ENCODE measurements around the gene DCTN4.
A peak's percentile ranks its signal among the peaks of the same experiment; 100 is the strongest.
"Not testable (repeated sequence)": the region's sequence is repeated elsewhere in the genome, so short reads cannot be mapped to it uniquely, and the experiment has no call there.

The DCTN4 gene

GRCh38 chr5:150758531-150759333 lies at the start of gene DCTN4:
DCTN4 (minus strand) TSS chr5:150759017; CDS start chr5:150758993, 24 bp downstream.
- DNase-seq (ENCODE audit: low read depth) = peak; percentile 88

DNA sequence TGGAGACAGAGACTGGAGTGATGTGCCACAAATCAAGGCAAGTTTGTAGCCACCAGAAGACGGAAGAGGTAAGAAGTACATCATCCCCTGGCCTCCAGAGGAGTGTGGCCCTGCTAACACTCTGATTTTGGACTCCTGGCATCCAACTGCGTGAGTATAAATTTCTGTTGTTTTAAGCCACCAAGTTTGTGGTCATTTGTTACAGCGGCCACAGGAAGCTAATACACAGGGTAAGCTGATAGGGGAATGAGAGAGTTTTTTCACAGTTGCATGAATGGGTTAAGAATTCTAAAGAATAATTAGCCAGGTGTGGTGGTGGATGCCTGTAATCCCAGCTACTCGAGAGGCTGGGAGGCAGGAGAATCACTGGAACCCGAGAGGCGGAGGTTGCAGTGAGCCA lies 45.6 kb upstream of the DCTN4 start:
- no peak for DNase-seq (ENCODE audit: low read depth)

- DNase-seq (ENCODE audit: low read depth) = no peak
Measured at GRCh38 chr5:150801117-150801927, 42.5 kb upstream of the DCTN4 start.

- no peak for DNase-seq (ENCODE audit: low read depth)
Measured at GRCh38 chr5:150797384-150797783, 38.6 kb upstream of the DCTN4 start.

GRCh38 chr5:150794927-150795326 lies 36.1 kb upstream of the DCTN4 start:
- no peak for DNase-seq (ENCODE audit: low read depth)

DNA sequence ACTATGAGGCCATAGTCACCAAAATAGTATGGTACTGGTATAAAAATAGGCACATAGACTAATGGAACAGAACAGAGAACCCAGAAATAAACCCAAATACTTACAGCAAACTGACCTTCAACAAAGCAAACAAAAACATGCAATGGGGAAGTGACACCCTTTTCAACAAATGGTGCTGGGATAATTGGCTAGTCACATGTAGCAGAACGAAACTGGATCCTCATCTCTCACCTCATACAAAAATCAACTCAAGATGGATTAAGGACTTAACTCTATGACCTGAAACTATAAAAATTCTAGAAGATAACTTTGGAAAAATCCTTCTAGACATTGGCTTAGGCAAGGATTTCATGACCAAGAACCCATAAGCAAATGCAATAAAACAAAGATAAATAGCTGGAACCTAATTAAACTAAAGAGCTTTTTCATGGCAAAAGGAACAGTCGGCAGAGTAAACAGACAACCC lies 34.6 kb upstream of the DCTN4 start:
- DNase-seq (ENCODE audit: low read depth) = not testable (repeated sequence)

GRCh38 chr5:150791536-150791935 lies 32.7 kb upstream of the DCTN4 start:
- no peak for DNase-seq (ENCODE audit: low read depth)

DNA sequence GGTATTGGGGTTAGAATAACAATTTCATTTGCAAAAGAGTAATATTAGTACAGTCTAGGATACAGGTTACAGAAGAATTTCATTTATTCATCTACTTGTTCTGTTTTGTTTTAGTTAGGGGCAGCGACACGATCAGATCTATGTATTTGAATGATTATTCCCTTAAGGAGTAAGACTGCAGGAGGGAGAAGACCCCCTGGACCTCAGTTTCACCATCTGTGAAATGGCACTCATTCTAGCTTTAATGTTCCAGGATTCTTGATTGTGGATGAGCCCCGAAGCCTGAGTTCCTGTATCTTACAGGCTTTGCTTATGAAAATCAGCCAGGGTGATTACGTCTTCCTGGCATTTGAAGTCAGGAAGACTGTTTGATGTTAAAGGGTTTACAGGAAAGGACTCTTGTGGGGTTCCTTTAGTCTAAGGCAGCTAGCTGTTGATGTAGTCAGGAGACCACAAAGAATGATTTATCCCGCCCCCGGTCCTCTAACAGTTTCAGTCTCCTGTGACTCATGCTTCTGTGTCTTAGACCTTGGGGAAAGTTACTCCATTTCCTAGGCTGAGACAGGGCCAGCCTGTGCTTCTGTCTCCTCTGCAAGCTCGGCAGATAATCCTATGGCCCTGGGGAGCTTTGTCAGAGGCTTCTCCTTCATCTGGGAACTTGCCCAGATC lies 31.3 kb upstream of the DCTN4 start:
- peak; percentile 51 for DNase-seq (ENCODE audit: low read depth)

GRCh38 chr5:150789450-150789849 lies 30.6 kb upstream of the DCTN4 start:
- no peak for DNase-seq (ENCODE audit: low read depth)

- no peak for DNase-seq (ENCODE audit: low read depth)
Measured at GRCh38 chr5:150788977-150789376, 30.2 kb upstream of the DCTN4 start.

DNA sequence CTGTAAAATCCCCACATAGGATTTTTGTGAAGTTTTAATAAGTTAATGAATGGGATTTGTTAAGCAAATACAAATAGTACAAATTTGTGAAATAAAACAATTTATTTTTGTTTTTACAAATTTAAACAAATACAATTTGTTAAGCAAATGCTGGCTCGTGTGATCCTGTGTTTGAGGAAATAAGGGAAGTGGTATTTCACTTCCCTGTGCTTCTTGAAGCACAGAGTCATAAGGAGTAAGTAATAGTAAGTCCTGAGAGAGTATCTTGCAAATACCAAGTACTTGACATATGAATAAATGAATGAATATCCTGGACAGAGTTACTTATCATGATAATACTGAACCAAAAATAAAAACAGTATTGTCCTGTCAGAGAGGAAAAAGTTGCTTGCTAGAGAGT lies 28.8 kb upstream of the DCTN4 start:
- no peak for DNase-seq (ENCODE audit: low read depth)

- no peak for DNase-seq (ENCODE audit: low read depth)
Measured at GRCh38 chr5:150786876-150787275, 28.1 kb upstream of the DCTN4 start.

DNA sequence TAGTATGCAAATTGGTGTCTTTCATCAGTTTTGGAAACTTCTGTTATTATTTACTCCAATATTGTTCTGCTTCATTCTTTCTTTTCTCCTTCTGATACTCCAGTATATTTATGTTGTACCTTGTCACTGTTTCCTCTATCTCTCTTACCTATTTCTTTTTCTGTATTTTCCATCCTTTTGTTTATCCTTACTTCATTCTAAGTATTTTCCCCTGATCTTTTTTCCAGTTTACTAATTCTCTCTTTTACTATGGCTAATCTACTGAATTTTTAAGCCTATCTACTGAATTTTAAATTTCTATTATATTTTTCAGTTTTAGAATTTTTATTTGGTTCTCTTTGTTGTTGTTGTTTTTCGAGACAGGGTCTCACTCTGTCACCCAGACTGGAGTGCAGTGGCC lies 27.1 kb upstream of the DCTN4 start:
- DNase-seq (ENCODE audit: low read depth) = no peak

GRCh38 chr5:150783422-150783928 lies 24.7 kb upstream of the DCTN4 start:
- DNase-seq (ENCODE audit: low read depth) = peak; percentile 46

DNA sequence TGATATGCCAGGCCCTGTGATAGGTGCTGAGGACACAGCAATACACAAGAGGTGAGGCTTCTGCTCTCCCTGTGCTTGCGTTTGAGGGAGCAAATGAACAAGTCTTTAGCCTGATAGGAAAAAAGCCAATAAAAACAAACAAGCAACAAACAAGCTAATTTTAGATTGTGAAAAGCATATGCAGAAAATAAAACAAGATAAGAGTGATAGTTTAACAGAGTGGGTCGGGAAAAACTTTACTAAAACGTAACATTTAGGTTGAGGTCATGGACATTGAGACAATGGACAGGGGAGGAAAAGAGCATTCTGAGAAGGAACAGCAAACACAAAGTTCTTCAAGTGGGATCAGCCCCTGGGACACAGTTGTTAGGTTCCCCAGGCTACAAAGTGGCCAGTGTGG lies 24.0 kb upstream of the DCTN4 start:
- no peak for DNase-seq (ENCODE audit: low read depth)

GRCh38 chr5:150781706-150782614 lies 23.1 kb upstream of the DCTN4 start:
- no peak for DNase-seq (ENCODE audit: low read depth)

DNA sequence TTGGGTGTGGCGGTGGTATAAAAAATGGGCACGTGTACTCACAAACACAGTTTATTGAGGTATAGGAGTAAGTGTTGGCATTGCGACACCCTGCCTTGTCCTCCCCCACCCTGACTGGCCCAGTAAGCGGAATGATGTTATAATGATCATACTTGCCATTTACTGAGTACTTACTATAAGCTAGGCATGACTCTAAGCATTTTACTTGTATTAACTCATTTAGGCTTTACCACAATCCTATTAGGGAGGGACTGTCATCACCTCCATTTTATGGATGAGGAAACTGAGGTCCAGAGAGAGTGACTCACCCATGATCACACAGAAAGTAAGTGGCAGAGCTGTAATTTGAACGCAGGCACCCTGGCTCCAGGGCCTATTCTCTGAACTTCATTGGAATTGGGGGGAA lies 22.0 kb upstream of the DCTN4 start:
- no peak for DNase-seq (ENCODE audit: low read depth)

DNA sequence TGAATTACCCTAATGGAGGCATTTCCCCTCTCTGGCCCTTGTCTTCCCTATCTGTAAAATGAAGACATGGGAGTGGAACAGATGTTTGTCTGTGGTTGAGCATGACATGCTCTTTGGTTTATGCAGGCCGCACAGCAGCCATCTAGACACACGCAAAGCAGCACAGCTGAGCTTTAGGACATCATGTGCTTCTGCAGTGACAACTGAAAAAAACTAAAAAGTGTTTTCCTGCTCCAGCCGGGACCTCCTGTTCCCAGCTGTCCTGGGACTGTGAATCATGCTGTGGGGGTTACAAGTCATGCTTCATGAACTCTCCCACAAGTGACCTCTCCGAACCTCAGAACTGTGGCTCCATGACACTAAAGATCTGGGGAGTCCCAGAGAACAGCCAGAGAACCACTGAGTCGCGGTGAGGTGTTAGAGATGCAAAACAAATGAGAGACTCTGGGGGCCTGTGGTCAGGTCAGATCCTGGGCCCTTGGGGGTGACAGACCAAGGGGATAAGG lies 21.4 kb upstream of the DCTN4 start:
- DNase-seq (ENCODE audit: low read depth) = no peak

GRCh38 chr5:150779397-150780186 lies 20.8 kb upstream of the DCTN4 start:
- DNase-seq (ENCODE audit: low read depth) = no peak
